T-helper 17 cell (primary cell): Measurements from ENCODE around the gene DAGLB. TPM values are rescaled to one million over a fixed set of nuclear protein-coding genes. Genes with fewer than 3 reads are reported as not detected.
"Not testable (repeated sequence)": the region's sequence is repeated elsewhere in the genome, so short reads cannot be mapped to it uniquely, and the experiment has no call there.

Source experiments
- ATAC-seq: fragments of 150-1000 bp; cut with Tn5 transposase; 2 replicates; pipeline ENCODE4 v1.10.0; 2021; ENCODE audit warnings: mild to moderate bottlenecking, moderate library complexity
- DNase-seq, 3 donors: peaks; one replicate each; pipeline versions ENCODE4 v3.0.0 to v3.0.0-alpha.2; 2020 to 2021
- H3K9me3 ChIP-seq: one replicate; pipeline ENCODE4 v1.7.0; 2013; ENCODE audit warnings: low read length, mild to moderate bottlenecking; ENCODE audit not compliant: control insufficient read depth, poor library complexity, severe bottlenecking
- H3K27ac Mint-ChIP-seq: one replicate; pipeline ENCODE4 v1.8.0; 2022; ENCODE audit warnings: mild to moderate bottlenecking, moderate library complexity, mixed read lengths
- H3K27me3 Mint-ChIP-seq: one replicate; pipeline ENCODE4 v1.8.0; 2022; ENCODE audit warnings: mixed read lengths
- H3K36me3 Mint-ChIP-seq: one replicate; pipeline ENCODE4 v1.8.0; 2022; ENCODE audit warnings: low read depth, mixed read lengths
- H3K4me1 Mint-ChIP-seq: one replicate; pipeline ENCODE4 v1.8.0; 2022; ENCODE audit warnings: mild to moderate bottlenecking, mixed read lengths
- H3K4me3 Mint-ChIP-seq: one replicate; pipeline ENCODE4 v1.8.0; 2022; ENCODE audit warnings: mild to moderate bottlenecking, moderate library complexity, mixed read lengths
- total RNA-seq, 4 donors: library from RNA in 2 of 4; stranded (reverse) in 2 of 4; gene quantifications; one replicate each; pipeline ENCODE4 v1.2.3 and lab custom pipeline; 2022 to 2026

Gene DAGLB
- total RNA-seq, 2 donors from 2014 or later: 19.6 to 26.8 TPM

DNA sequence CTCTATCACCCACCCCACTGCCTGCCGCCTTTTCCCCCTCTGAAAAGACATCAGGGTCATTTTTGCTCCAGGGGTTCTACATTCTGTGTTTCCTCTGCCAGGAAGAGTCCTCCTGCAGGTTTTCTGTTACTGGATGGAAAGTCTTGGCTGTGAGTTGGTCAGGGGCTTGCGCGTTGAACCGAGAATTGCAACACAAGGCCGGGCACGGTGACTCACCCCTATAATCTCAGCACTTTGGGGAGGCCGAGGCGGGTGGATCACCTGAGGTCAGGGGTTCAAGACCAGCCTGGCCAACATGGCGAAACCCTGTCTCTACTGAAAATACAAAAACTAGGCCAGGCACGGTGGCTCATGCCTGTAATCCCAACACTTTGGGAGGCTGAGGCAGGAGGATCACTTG, 2.8 kb upstream of the DAGLB start:
- DNase-seq, H3K9me3 ChIP-seq, ATAC-seq, H3K27ac Mint-ChIP-seq, H3K4me3 Mint-ChIP-seq, H3K36me3 Mint-ChIP-seq, H3K27me3 Mint-ChIP-seq: not testable (repeated sequence)
- peaks cover 11% of the 10 kb centered on the region for H3K4me1 Mint-ChIP-seq

DNA sequence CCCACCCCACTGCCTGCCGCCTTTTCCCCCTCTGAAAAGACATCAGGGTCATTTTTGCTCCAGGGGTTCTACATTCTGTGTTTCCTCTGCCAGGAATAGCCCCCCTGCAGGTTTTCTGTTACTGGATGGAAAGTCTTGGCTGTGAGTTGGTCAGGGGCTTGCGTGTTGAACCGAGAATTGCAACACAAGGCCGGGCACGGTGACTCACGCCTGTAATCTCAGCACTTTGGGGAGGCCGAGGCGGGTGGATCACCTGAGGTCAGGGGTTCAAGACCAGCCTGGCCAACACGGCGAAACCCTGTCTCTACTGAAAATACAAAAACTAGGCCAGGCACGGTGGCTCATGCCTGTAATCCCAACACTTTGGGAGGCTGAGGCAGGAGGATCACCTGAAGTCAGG, 2.1 kb upstream of the DAGLB start:
- not testable (repeated sequence) for H3K9me3 ChIP-seq, H3K27me3 Mint-ChIP-seq, ATAC-seq, H3K4me3 Mint-ChIP-seq, H3K36me3 Mint-ChIP-seq, DNase-seq
- Mint-ChIP-seq H3K4me1 (peaks cover 14% of the 10 kb centered on the region), H3K27ac (peak overlapping the region; percentile 56)

DNA sequence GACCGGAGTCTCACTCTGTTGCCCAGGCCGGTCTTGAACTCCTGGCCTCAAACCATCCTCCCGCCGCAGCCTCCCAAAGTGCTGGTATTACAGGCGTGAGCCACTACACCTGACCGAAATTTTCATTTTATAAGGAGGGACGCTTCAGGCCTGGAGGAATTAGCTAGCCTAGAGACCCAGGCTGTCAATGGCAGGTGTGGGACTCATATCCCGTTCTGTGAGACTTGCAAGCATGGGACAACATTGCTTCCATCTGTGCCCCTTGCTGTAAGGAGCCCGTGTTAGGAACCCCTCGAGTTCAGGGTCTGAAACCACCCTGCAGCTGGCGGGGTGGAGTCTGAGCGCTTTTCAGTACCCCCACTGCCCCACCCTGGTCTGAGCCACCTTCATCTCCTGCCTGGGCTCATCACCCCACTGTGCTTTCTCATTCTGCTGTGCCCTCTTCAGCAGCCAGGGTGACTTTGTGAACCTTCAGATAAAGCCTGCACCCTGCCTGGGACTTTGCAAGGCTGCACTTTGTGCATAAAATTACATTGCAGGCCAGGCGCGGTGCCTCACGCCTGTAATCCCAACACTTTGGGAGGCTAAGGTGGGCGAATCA, 1.3 kb upstream of the DAGLB start:
- peaks cover 17% of the 10 kb centered on the region for H3K4me1 Mint-ChIP-seq
- peaks cover 3% of the 10 kb centered on the region for H3K36me3 Mint-ChIP-seq
- no peak for ATAC-seq
- H3K9me3 ChIP-seq: no peaks in the 10 kb centered on the region
- H3K27ac Mint-ChIP-seq: no peak overlapping the region
- no peaks in the 10 kb centered on the region for H3K27me3 Mint-ChIP-seq
- peak overlapping the region; percentile 59 for H3K4me3 Mint-ChIP-seq
- DNase-seq: no peak

DNA sequence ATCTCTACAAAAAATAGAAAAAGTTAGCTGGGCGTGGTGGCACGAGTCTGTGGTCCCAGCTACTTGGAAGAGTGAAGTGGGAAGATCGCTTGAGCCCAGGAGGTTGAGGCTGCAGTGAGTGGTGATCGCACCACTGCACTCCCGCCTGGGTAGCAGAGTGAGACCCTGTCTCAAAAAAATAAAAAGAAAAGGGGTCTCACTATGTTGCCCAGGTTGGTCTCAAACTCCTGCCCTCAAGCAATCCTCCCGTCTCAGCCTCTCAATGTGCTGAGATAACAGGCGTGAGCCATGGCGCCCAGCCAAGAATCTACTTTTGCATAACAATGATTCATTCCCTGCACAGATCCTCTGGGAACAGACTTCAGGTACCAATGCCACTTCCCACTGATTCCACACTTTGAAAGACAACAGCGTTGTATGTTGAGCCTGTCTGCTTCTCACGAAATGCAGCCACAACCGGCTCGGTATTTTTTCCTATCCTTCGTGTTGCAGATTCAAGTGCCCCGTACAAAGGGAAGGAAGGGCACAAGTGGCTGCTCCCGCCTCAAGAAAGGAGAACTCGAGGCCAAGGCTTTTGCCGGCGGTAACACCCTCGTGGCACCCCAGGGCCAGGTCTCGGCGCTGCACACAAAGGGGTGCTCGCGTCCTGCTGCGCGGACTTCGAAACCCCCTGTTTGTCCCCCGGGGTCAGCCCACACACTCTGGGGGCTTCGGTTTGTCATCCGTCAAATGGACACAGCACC, 745 bp downstream of the DAGLB start:
- Mint-ChIP-seq H3K27ac (peak overlapping the region; percentile 98), H3K36me3 (peaks cover 7% of the 10 kb centered on the region), H3K4me1 (peaks cover 26% of the 10 kb centered on the region), H3K27me3 (no peaks in the 10 kb centered on the region), H3K4me3 (peak overlapping the region; percentile 93)
- no peaks in the 10 kb centered on the region for H3K9me3 ChIP-seq
- DNase-seq (no peak), ATAC-seq (peak; percentile 30)

DNA sequence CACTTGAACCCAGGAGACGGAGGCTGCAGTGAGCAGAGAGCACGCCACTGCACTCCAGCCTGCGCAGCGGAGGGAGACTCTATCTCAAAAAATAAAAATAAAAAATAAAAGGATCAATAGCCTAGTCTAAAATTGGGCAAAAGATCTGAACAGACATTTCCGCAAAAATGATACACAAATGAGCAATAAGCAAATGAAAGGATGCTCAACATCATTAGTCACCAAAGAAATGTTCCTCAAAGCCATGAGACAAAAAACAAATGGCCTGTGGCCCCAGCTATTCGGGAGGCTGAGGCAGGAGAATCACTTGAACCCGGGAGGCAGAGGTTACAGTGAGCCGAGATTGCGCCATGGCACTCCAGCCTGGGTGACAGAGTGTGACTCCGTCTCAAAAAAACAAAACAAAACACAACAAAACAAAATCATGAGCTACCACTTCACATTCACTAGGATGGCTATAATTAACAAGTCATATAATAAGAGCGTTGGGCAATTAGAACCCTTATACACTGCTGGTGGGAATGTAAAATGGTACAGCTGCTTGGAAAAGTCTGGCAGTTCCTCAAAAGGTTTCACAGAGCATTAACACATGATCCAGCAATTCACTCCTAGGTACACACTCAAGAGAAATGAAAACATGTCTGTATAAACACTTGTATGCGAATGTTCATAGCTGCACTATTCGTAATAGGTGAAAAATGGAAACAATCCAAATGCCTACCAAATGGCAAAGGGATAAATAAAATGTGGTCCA, 3.1 kb downstream of the DAGLB start:
- no peak overlapping the region for H3K27ac Mint-ChIP-seq
- DNase-seq (no peak), ATAC-seq (no peak)
- no peaks in the 10 kb centered on the region for H3K9me3 ChIP-seq
- H3K4me1 Mint-ChIP-seq: peaks cover 31% of the 10 kb centered on the region
- peaks cover 7% of the 10 kb centered on the region for H3K36me3 Mint-ChIP-seq
- H3K27me3 Mint-ChIP-seq: no peaks in the 10 kb centered on the region
- H3K4me3 Mint-ChIP-seq: peak overlapping the region; percentile 12

DNA sequence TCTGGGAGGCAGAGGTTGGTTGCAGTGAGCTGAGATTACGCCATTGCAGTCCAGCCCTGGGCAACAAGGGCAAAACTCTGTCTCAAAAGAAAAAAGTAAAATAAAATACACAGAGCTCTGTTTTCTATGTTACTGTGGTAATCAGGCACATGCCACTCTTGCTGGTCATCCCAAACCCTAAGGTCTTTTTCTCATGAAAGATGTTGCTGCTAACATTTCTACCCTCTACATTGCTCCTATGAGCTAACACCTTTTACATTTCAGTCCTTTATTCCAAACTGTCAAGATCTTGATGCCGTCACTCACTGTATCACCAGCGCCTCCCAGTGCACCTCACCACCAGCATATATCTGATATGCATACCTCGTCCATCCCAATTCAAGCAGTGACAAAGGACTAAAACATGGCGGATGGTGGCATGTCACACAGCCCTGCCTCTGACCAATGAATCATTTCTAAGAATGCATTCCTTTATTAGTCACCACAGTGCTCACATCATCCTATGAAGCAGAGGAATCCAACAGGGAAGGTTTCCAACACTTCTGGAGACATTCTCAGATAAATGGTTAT, 4.3 kb downstream of the DAGLB start:
- no peak overlapping the region for H3K27ac Mint-ChIP-seq
- H3K36me3 Mint-ChIP-seq: peaks cover 7% of the 10 kb centered on the region
- ATAC-seq (no peak), DNase-seq (no peak)
- H3K4me3 Mint-ChIP-seq: no peak overlapping the region
- no peaks in the 10 kb centered on the region for H3K9me3 ChIP-seq
- H3K4me1 Mint-ChIP-seq: peaks cover 37% of the 10 kb centered on the region
- H3K27me3 Mint-ChIP-seq: no peaks in the 10 kb centered on the region

DNA sequence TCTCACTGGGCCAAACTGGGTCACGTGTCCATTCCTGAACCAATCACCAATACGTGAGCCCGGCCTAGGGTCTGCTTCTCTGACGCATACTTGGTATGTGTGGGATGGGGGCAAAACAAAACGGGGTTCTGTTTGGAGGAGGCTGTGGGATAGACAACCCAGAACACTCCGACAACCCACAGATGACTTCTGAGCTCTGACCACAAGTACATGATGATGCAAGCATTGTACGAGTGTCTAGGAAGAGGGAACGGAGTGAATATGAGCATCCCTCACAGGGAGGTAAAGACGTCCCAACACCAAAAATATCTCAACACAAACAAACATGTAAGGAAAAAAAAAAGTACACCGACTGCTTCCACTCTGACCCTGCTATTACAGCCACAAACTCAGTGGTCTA, 5.6 kb downstream of the DAGLB start:
- DNase-seq: no peak
- Mint-ChIP-seq H3K27ac (no peak overlapping the region), H3K27me3 (no peaks in the 10 kb centered on the region), H3K4me1 (peaks cover 37% of the 10 kb centered on the region), H3K4me3 (no peak overlapping the region), H3K36me3 (peaks cover 5% of the 10 kb centered on the region)
- no peak for ATAC-seq
- no peaks in the 10 kb centered on the region for H3K9me3 ChIP-seq

DNA sequence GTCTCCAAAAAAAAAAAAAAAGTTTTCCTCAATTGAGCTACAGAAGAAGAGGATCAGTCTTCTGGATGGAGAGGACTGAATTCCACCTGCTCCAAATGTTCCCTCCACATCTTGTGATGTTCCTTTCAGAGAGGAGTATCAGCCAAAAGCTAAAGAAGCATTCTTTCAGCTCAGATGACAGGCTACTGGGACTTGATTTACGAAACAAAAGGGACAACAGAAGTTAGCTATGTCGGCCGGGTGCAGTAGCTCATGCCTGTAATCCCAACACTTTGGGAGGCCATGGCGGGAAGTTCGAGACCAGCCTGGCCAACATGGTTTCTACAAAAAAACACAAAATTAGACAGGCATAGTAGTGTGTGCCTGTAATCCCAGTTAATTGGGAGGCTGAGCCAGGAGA, 7.4 kb downstream of the DAGLB start:
- DNase-seq: no peak
- no peak overlapping the region for H3K4me3 Mint-ChIP-seq
- no peak overlapping the region for H3K27ac Mint-ChIP-seq
- no peaks in the 10 kb centered on the region for H3K27me3 Mint-ChIP-seq
- ATAC-seq: no peak
- peaks cover 5% of the 10 kb centered on the region for H3K36me3 Mint-ChIP-seq
- peaks cover 39% of the 10 kb centered on the region for H3K4me1 Mint-ChIP-seq
- no peaks in the 10 kb centered on the region for H3K9me3 ChIP-seq

DNA sequence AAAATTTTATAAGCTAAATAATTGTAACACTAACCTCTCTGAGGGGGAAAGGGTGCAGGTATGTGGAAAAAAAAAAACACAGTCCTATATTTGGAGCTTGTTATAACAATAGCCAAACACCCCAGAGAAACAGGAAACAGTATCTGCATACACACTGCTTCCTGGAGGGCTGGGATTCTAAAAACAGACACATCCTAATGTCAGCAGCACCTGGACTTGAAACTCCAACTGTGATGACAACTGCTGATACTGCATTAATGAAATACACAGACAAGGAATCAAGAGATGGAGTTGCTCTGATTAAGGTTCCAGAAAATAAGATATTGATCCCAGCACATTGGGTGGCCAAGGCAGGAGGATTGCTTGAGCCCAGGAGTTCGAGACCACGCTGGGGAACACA, 9.3 kb downstream of the DAGLB start:
- Mint-ChIP-seq H3K27ac (peak overlapping the region; percentile 59), H3K4me1 (peaks cover 31% of the 10 kb centered on the region), H3K36me3 (peaks cover 3% of the 10 kb centered on the region), H3K4me3 (no peak overlapping the region), H3K27me3 (no peaks in the 10 kb centered on the region)
- H3K9me3 ChIP-seq: no peaks in the 10 kb centered on the region
- DNase-seq: no peak
- ATAC-seq: no peak

DNA sequence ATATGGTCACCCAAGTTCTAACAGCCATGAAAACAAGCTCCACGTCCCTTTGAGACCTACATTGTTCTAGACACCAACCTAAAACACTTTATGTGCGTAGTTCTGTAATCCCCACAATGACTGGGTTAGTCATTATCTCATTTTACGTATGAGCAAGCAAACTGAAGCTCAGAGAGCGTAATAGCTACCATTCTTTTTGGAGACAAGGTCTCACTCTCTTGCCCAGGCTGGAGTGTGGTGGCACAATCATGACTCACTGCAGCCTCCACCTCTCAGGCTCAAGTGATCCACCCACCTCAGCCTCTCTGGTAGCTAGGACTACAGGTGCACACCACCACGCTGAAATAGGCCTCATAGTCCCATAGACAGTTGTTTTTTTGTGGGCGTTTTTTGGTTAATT, 10.5 kb downstream of the DAGLB start:
- no peaks in the 10 kb centered on the region for H3K27me3 Mint-ChIP-seq
- H3K9me3 ChIP-seq: no peaks in the 10 kb centered on the region
- no peak overlapping the region for H3K4me3 Mint-ChIP-seq
- no peak overlapping the region for H3K27ac Mint-ChIP-seq
- ATAC-seq (no peak), DNase-seq (no peak)
- peaks cover 26% of the 10 kb centered on the region for H3K4me1 Mint-ChIP-seq
- peaks cover 2% of the 10 kb centered on the region for H3K36me3 Mint-ChIP-seq

DNA sequence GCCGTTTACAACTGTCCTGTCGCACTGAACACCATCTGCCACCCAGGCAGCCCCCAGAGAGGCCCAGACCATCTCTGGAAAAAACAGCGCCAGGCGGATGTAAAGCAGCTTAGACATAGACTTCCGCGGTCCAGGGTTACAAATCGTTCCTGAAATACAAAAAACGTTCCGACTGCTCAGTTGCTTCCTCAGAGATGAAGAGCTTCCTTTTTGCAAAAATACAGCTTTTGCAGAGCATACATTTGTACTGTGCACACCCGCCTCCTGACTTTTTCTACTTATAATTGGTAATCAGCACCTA, 11.4 kb downstream of the DAGLB start:
- peak; percentile 40 for ATAC-seq
- H3K27me3 Mint-ChIP-seq: no peaks in the 10 kb centered on the region
- H3K4me1 Mint-ChIP-seq: peaks cover 24% of the 10 kb centered on the region
- peaks cover 2% of the 10 kb centered on the region for H3K36me3 Mint-ChIP-seq
- H3K27ac Mint-ChIP-seq: peak overlapping the region; percentile 89
- peak overlapping the region; percentile 66 for H3K4me3 Mint-ChIP-seq
- H3K9me3 ChIP-seq: no peaks in the 10 kb centered on the region
- no peak for DNase-seq

DNA sequence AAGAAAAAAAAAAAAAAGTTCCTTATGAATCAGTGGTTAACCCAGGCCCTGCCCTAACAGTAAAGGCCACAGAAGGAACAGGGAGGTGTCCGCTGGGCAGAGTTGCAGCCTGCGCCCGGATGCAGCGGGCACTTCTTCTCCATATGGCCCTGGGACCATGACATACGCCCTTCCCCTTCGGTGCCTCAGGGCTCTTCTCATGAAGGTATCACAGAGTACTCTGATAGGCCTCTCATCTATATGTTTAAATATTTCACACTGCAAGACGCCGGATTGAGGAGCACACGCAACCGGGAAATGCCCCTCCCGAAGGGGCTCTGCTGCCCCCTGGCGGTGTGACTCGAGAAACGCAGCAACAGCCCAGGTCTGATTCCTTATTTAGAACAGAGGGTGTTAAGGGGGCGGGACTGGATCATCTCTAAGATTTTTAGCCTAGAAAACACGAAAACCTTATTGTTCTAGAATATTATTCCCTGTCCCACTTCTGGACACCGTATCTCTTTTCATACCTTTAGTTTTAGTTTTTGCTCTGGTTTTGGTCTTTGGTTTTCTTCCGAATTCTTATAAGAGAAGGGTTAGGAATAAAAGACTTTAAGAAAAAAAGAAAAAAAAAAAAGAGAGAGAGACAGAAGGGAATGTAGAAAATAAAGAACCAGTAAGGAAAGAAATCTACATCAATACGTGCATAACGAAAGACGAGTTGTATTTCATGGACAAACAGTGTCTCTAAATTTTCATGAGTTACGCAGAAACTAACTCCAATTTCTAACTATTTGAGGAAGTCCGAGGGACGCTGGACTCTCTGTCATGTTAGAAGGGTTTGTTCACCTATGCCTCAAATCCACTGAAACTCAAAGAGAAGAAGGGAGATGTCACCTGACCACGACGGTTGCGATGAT, 12.0 kb downstream of the DAGLB start:
- Mint-ChIP-seq H3K27me3 (no peaks in the 10 kb centered on the region), H3K4me1 (peaks cover 25% of the 10 kb centered on the region), H3K36me3 (peaks cover 2% of the 10 kb centered on the region), H3K27ac (peak overlapping the region; percentile 89), H3K4me3 (peak overlapping the region; percentile 66)
- H3K9me3 ChIP-seq: no peaks in the 10 kb centered on the region
- ATAC-seq: peak; percentile 97
- peak; percentile 79 to 94 (median 85) for DNase-seq
